ENCODE results near the gene ZNF282. TPM values are rescaled to one million over a fixed set of nuclear protein-coding genes. Genes with fewer than 3 reads are reported as not detected.
A peak's percentile ranks its signal among the peaks of the same experiment; 100 is the strongest.

Gene ZNF282
- total RNA-seq, 1 experiment from 2014 or later = 31.4 TPM

DNA sequence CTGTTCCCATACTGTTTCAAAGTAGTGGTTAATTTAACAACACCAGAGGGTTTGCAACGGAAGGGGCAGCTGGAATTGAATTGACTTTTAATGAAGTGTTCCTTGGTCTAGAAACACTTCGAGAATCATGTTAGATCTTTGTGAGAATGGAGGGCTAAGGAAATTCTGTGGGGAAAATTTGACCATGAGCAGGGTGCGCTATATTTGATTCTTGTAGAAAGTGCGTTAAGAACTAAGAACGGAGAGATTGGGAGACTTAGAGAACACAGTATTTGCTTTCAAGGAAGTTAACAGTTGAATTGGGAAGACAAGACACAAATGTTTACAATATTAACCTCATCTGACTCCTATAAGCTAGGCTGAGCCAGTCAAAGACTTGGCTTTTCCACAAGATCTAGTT lies 45.3 kb downstream of the ZNF282 start:
- peak overlapping the region; percentile 85 for H3K9ac ChIP-seq (ENCODE audit: low read length)
- no peak overlapping the region for H3K27ac ChIP-seq (ENCODE audit: low read length)
- H2AFZ ChIP-seq (ENCODE audit: low read length) = no peak overlapping the region
- DNase-seq (no peak), ATAC-seq (no peak)
- no peaks in the 10 kb centered on the region for H3K9me2 ChIP-seq (replicated peaks; ENCODE audit: low read length)
- TF ChIP-seq EZH2 (IDR thresholded peaks at IDR 0.05; ENCODE audit: low read length, unreplicated experiment) = no peak
- TF ChIP-seq, protein P1, sequence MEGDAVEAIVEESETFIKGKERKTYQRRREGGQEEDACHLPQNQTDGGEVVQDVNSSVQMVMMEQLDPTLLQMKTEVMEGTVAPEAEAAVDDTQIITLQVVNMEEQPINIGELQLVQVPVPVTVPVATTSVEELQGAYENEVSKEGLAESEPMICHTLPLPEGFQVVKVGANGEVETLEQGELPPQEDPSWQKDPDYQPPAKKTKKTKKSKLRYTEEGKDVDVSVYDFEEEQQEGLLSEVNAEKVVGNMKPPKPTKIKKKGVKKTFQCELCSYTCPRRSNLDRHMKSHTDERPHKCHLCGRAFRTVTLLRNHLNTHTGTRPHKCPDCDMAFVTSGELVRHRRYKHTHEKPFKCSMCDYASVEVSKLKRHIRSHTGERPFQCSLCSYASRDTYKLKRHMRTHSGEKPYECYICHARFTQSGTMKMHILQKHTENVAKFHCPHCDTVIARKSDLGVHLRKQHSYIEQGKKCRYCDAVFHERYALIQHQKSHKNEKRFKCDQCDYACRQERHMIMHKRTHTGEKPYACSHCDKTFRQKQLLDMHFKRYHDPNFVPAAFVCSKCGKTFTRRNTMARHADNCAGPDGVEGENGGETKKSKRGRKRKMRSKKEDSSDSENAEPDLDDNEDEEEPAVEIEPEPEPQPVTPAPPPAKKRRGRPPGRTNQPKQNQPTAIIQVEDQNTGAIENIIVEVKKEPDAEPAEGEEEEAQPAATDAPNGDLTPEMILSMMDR (conservative IDR thresholded peaks at IDR 0.05; ENCODE audit: low read depth, low read length) = no peak
- no peak for TF ChIP-seq EZH2phosphoT487 (IDR thresholded peaks at IDR 0.05; ENCODE audit: borderline replicate concordance, low read length)
- H3F3A ChIP-seq (ENCODE audit: low read length, unreplicated experiment) = no peaks in the 10 kb centered on the region
- peaks cover 29% of the 10 kb centered on the region for H3K4me1 ChIP-seq (ENCODE audit: insufficient read depth, low read length)
- peaks cover 8% of the 10 kb centered on the region; the same call in 1 of the 2 replicates for H3K9me3 ChIP-seq (ENCODE audit: low read length)
- ChIA-PET POLR2A (ENCODE audit: unreplicated experiment) (interaction anchor here (0.6 to 0.7 kb wide), 2 partner anchors 41 to 356 kb away, joined by 4 read pairs; no protein-coding TSS in a partner anchor), CTCF (interaction anchor here (0.7 to 1.1 kb wide), 2 partner anchors 46 to 74 kb away, joined by 3 read pairs; partner anchors contain the start of gene ZNF282)
- peak overlapping the region; percentile 91 for H3K4me2 ChIP-seq (ENCODE audit: low read length)
- TSS peak; percentile 58 for BruUV-seq (replicated peaks)
- H3K27me3 ChIP-seq (ENCODE audit: low read length) = no peaks in the 10 kb centered on the region
- peaks cover 56% of the 10 kb centered on the region for H3K79me2 ChIP-seq (ENCODE audit: low read length)
- no peaks in the 10 kb centered on the region for H4K20me1 ChIP-seq (ENCODE audit: low read length)
- intact Hi-C loops (cut with micrococcal nuclease) = no loop called here
- H3K4me3 ChIP-seq (ENCODE audit: low read length) = peak overlapping the region; percentile 94
- peaks cover 13% of the 10 kb centered on the region for H3K36me3 ChIP-seq (ENCODE audit: low read depth, low read length)

DNA sequence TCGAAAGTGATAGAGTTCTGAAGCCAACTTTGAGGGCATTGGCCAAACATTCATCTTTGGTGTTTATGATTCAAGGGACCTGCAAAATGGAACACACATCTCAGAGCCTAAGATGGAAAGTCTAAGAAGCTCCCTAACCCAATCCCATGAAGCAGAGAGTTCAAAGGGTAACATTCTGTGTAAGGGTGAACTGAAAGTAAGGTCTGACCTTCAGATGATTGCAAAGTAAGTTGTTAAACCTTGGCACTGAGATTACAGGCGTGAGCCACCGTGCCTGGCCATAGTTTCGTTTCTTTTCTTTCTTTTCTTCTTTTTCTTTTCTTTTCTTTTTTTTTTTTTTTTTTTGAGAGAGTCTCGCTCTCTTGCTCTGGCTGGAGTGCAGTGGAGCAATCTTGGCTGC lies 46.4 kb downstream of the ZNF282 start:
- no peak overlapping the region for H3K9ac ChIP-seq (ENCODE audit: low read length)
- H3F3A ChIP-seq (ENCODE audit: low read length, unreplicated experiment) = no peaks in the 10 kb centered on the region
- H3K4me2 ChIP-seq (ENCODE audit: low read length) = no peak overlapping the region
- no peak overlapping the region for H3K27ac ChIP-seq (ENCODE audit: low read length)
- ChIA-PET CTCF (no interaction called here), POLR2A (ENCODE audit: unreplicated experiment) (no interaction called here)
- ATAC-seq (no peak), DNase-seq (no peak)
- no peaks in the 10 kb centered on the region for H4K20me1 ChIP-seq (ENCODE audit: low read length)
- TF ChIP-seq EZH2 (IDR thresholded peaks at IDR 0.05; ENCODE audit: low read length, unreplicated experiment) = no peak
- H3K27me3 ChIP-seq (ENCODE audit: low read length) = no peaks in the 10 kb centered on the region
- peaks cover 29% of the 10 kb centered on the region for H3K4me1 ChIP-seq (ENCODE audit: insufficient read depth, low read length)
- H3K9me3 ChIP-seq (ENCODE audit: low read length) = peaks cover 8% of the 10 kb centered on the region; the same call in 1 of the 2 replicates
- no peak overlapping the region for H3K4me3 ChIP-seq (ENCODE audit: low read length)
- no peak overlapping the region for H2AFZ ChIP-seq (ENCODE audit: low read length)
- no TSS peak for BruUV-seq (replicated peaks)
- intact Hi-C loops (cut with micrococcal nuclease) = no loop called here
- no peaks in the 10 kb centered on the region for H3K9me2 ChIP-seq (replicated peaks; ENCODE audit: low read length)
- H3K36me3 ChIP-seq (ENCODE audit: low read depth, low read length) = peaks cover 13% of the 10 kb centered on the region
- peaks cover 67% of the 10 kb centered on the region for H3K79me2 ChIP-seq (ENCODE audit: low read length)

DNA sequence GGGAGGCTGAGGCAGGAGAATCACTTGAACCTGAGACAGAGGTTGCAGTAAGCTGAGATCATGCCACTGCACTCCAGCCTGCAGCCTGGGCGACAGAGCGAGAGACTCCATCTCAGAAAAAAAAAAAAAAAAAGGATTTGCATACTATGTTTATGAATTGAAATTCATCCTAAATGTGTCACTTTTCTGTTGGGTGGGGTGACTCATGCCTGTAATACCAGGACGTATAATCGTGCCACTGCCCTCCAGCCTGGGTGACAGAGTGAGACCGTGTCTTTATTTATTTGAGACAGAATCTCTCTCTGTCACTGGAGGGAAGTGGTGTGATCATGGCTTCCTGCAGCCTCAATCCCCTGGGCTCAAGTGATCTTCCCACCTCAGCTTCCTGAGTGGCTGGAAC lies 49.9 kb downstream of the ZNF282 start:
- H3K4me3 ChIP-seq (ENCODE audit: low read length) = no peak overlapping the region
- no peak overlapping the region for H2AFZ ChIP-seq (ENCODE audit: low read length)
- H3K79me2 ChIP-seq (ENCODE audit: low read length) = peaks cover 85% of the 10 kb centered on the region
- intact Hi-C loops (cut with micrococcal nuclease) = no loop called here
- peaks cover 13% of the 10 kb centered on the region for H3K36me3 ChIP-seq (ENCODE audit: low read depth, low read length)
- BruUV-seq (replicated peaks) = no TSS peak
- peak; percentile 88 for ATAC-seq
- peaks cover 8% of the 10 kb centered on the region; the same call in 1 of the 2 replicates for H3K9me3 ChIP-seq (ENCODE audit: low read length)
- peak; percentile 44 for DNase-seq
- CTCF ChIA-PET = no interaction called here
- no peak overlapping the region for H3K4me2 ChIP-seq (ENCODE audit: low read length)
- H3K27me3 ChIP-seq (ENCODE audit: low read length) = no peaks in the 10 kb centered on the region
- TF ChIP-seq EZH2phosphoT487 (IDR thresholded peaks at IDR 0.05; ENCODE audit: borderline replicate concordance, low read length) (no peak), EZH2 (IDR thresholded peaks at IDR 0.05; ENCODE audit: low read length, unreplicated experiment) (no peak)
- TF ChIP-seq, protein P1 (conservative IDR thresholded peaks at IDR 0.05; ENCODE audit: low read depth, low read length) = no peak
- H3K4me1 ChIP-seq (ENCODE audit: insufficient read depth, low read length) = peaks cover 5% of the 10 kb centered on the region
- no peaks in the 10 kb centered on the region for H4K20me1 ChIP-seq (ENCODE audit: low read length)
- POLR2A ChIA-PET (ENCODE audit: unreplicated experiment) = no interaction called here
- H3K9ac ChIP-seq (ENCODE audit: low read length) = no peak overlapping the region
- H3K9me2 ChIP-seq (replicated peaks; ENCODE audit: low read length) = no peaks in the 10 kb centered on the region
- H3F3A ChIP-seq (ENCODE audit: low read length, unreplicated experiment) = no peaks in the 10 kb centered on the region
- no peak overlapping the region for H3K27ac ChIP-seq (ENCODE audit: low read length)
